Measurements from ENCODE around the gene ZHX3. TPM values are rescaled to one million over a fixed set of nuclear protein-coding genes. Genes with fewer than 3 reads are reported as not detected.

The ZHX3 gene
- total RNA-seq, 1 experiment from 2014 or later = 9.6 TPM

GRCh38 chr20:41287327-41287726 lies 30.2 kb downstream of the ZHX3 start:
- DNase-seq (ENCODE audit: low spot score) (no peak), ATAC-seq (no peak)
- ChIA-PET CTCF (no interaction called here), POLR2A (no interaction called here)
- Mint-ChIP-seq H3K4me3 (no peak overlapping the region), H3K27ac (no peak overlapping the region), H3K4me1 (no peaks in the 10 kb centered on the region), H3K27me3 (ENCODE audit: low read depth) (peaks cover 3% of the 10 kb centered on the region; the same call in 1 of the 2 replicates), H3K9me3 (peaks cover 22% of the 10 kb centered on the region), H3K36me3 (peaks cover 10% of the 10 kb centered on the region)
- TF ChIP-seq ATF3 (CRISPR knock-in tag; conservative IDR thresholded peaks at IDR 0.05) (no peak), MYBL2 (CRISPR knock-in tag; IDR thresholded peaks at IDR 0.05) (no peak), MLX (CRISPR knock-in tag; IDR thresholded peaks at IDR 0.05) (no peak), ZNF121 (CRISPR knock-in tag; IDR thresholded peaks at IDR 0.05) (no peak), ZBTB43 (CRISPR knock-in tag; IDR thresholded peaks at IDR 0.05) (no peak), ATF6 (CRISPR knock-in tag; IDR thresholded peaks at IDR 0.05) (no peak), IRF1 (CRISPR knock-in tag; IDR thresholded peaks at IDR 0.05) (no peak), SOX15 (CRISPR knock-in tag; IDR thresholded peaks at IDR 0.05) (no peak), IRF2 (CRISPR knock-in tag; IDR thresholded peaks at IDR 0.05; ENCODE audit: borderline replicate concordance, low read depth) (no peak), TEAD4 (CRISPR knock-in tag; IDR thresholded peaks at IDR 0.05) (no peak), CBFB (CRISPR knock-in tag; IDR thresholded peaks at IDR 0.05; ENCODE audit: low read depth) (no peak), ZBTB21 (CRISPR knock-in tag; IDR thresholded peaks at IDR 0.05; ENCODE audit: borderline replicate concordance) (no peak), ARID4B (CRISPR knock-in tag; IDR thresholded peaks at IDR 0.05; ENCODE audit: borderline replicate concordance) (no peak), ATF1 (CRISPR knock-in tag; IDR thresholded peaks at IDR 0.05) (no peak), GRHL2 (CRISPR knock-in tag; IDR thresholded peaks at IDR 0.05; ENCODE audit: insufficient replicate concordance, severe bottlenecking) (no peak), MAX (CRISPR knock-in tag; IDR thresholded peaks at IDR 0.05) (no peak)

Measured in WTC11 (cell line).